MCF 10A (cell line): ENCODE results near the gene SNX21. TPM values are rescaled to one million over a fixed set of nuclear protein-coding genes. Genes with fewer than 3 reads are reported as not detected.
"Not testable (repeated sequence)": the region's sequence is repeated elsewhere in the genome, so short reads cannot be mapped to it uniquely, and the experiment has no call there.

Experiments used
- BruUV-seq: library from RNA; stranded (reverse); fragments of 400-500 nt; replicated peaks from 2 replicates; lab custom pipeline; 2021; lab: Mats Ljungman, UMichigan
- CTCF ChIA-PET: fragments of 300-600 bp; sonication (Branson Sonifier 250); formaldehyde crosslinking; extraction: SDS; loops from one replicate; lab custom pipeline; 2021; ENCODE audit warnings: antibody characterized with exemption, inconsistent platforms; lab: Yijun Ruan, JAX
- POLR2A ChIA-PET: fragments of 300-600, 350-650 bp; sonication (Branson Sonifier 250); formaldehyde crosslinking; extraction: SDS; loops from one replicate; lab custom pipeline; 2020; ENCODE audit warnings: antibody characterized with exemption, inconsistent platforms; lab: Yijun Ruan, JAX
- DNase-seq: peaks from one replicate; pipeline ENCODE4 v3.0.0-alpha.2; 2018; ENCODE audit not compliant: unreplicated experiment
- H3K27ac Mint-ChIP-seq: one replicate; pipeline ENCODE4 v1.8.0; 2022; ENCODE audit warnings: mild to moderate bottlenecking, low read depth, mixed read lengths; ENCODE audit not compliant: unreplicated experiment
- H3K27me3 Mint-ChIP-seq: one replicate; pipeline ENCODE4 v1.8.0; 2022; ENCODE audit warnings: mixed read lengths; ENCODE audit not compliant: insufficient read depth, unreplicated experiment
- H3K36me3 Mint-ChIP-seq: one replicate; pipeline ENCODE4 v1.8.0; 2022; ENCODE audit warnings: mild to moderate bottlenecking, moderate library complexity, mixed read lengths; ENCODE audit not compliant: insufficient read depth, unreplicated experiment
- H3K4me1 Mint-ChIP-seq: one replicate; pipeline ENCODE4 v1.8.0; 2022; ENCODE audit warnings: mixed read lengths; ENCODE audit not compliant: insufficient read depth, unreplicated experiment
- H3K4me3 Mint-ChIP-seq: one replicate; pipeline ENCODE4 v1.8.0; 2022; ENCODE audit warnings: mild to moderate bottlenecking, moderate library complexity, mixed read lengths; ENCODE audit not compliant: unreplicated experiment
- H3K9me3 Mint-ChIP-seq: one replicate; pipeline ENCODE4 v1.8.0; 2022; ENCODE audit warnings: mixed read lengths; ENCODE audit not compliant: unreplicated experiment
- intact Hi-C: fragments of 100-400 bp; cut with micrococcal nuclease; formaldehyde crosslinking; loops from 2 replicates; pipeline ENCODE4 v1.14.1; 2022
- total RNA-seq: library from RNA; stranded (reverse); gene quantifications from 2 replicates; pipeline ENCODE4 v1.2.3, GENCODE V29; 2022
- TF ChIP-seq, protein P1 (sequence below): fragments of 200-600 bp; IDR thresholded peaks from one replicate; pipeline ENCODE4 v1.8.0; 2022; ENCODE audit warnings: antibody characterized with exemption, mild to moderate bottlenecking; ENCODE audit not compliant: unreplicated experiment

SNX21 gene
- total RNA-seq, 1 experiment from 2014 or later = 8.5 TPM

DNA sequence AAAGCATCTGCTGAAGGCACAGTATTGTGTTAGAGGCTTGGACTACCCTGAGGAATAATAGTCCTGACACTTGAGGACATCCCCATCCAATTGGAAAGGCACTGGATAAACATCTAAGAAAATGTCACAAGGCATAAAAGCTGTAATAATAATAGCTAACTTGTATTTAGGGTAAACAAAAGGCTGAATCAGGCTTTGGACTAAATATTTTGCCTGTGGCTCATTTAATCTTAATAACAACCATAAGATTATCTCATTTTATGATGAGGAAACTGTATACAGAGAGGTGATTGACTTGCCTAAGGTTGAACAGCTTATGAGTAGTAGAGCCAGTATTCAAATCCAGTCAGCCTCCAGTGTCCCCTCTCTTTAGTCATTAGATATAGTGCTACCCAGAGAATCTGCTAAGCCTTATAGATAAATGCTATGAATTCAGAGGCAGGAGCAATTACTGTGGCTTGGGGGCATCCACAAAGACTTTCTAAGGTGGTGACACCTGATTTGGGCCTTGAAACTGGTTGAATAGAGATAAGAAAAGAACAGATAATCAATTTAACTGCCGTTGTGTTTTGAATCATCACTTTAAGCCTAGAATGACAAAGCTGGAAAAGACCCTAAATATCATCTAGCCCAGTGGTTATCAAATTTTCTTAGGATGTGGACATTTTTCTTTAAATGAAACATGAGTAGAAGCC is 40.0 kb downstream of the SNX21 start:
- peaks cover 7% of the 10 kb centered on the region for H3K36me3 Mint-ChIP-seq
- ChIA-PET POLR2A (interaction anchor here (0.6 kb wide), 1 partner anchor 397 kb away, joined by 3 read pairs; no protein-coding TSS in a partner anchor), CTCF (interaction anchor here (1.1 kb wide), 1 partner anchor 13 kb away, joined by 4 read pairs; no protein-coding TSS in a partner anchor)
- no TSS peak for BruUV-seq
- H3K27ac Mint-ChIP-seq = no peak overlapping the region
- no peaks in the 10 kb centered on the region for H3K4me1 Mint-ChIP-seq
- no peaks in the 10 kb centered on the region for H3K27me3 Mint-ChIP-seq
- no peak for DNase-seq
- TF ChIP-seq, protein P1, sequence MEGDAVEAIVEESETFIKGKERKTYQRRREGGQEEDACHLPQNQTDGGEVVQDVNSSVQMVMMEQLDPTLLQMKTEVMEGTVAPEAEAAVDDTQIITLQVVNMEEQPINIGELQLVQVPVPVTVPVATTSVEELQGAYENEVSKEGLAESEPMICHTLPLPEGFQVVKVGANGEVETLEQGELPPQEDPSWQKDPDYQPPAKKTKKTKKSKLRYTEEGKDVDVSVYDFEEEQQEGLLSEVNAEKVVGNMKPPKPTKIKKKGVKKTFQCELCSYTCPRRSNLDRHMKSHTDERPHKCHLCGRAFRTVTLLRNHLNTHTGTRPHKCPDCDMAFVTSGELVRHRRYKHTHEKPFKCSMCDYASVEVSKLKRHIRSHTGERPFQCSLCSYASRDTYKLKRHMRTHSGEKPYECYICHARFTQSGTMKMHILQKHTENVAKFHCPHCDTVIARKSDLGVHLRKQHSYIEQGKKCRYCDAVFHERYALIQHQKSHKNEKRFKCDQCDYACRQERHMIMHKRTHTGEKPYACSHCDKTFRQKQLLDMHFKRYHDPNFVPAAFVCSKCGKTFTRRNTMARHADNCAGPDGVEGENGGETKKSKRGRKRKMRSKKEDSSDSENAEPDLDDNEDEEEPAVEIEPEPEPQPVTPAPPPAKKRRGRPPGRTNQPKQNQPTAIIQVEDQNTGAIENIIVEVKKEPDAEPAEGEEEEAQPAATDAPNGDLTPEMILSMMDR = no peak
- H3K9me3 Mint-ChIP-seq = no peaks in the 10 kb centered on the region
- intact Hi-C loops = no loop called here
- H3K4me3 Mint-ChIP-seq = no peak overlapping the region

GRCh38 chr20:45874104-45874481 is 40.5 kb downstream of the SNX21 start:
- H3K4me3 Mint-ChIP-seq, H3K36me3 Mint-ChIP-seq, DNase-seq, H3K27ac Mint-ChIP-seq, intact Hi-C loops, H3K27me3 Mint-ChIP-seq, BruUV-seq, POLR2A ChIA-PET, H3K4me1 Mint-ChIP-seq, H3K9me3 Mint-ChIP-seq: not testable (repeated sequence)
- CTCF ChIA-PET = interaction anchor here (0.6 to 1.1 kb wide), 2 partner anchors 13 to 88 kb away, joined by 3 to 4 read pairs; no protein-coding TSS in a partner anchor

DNA sequence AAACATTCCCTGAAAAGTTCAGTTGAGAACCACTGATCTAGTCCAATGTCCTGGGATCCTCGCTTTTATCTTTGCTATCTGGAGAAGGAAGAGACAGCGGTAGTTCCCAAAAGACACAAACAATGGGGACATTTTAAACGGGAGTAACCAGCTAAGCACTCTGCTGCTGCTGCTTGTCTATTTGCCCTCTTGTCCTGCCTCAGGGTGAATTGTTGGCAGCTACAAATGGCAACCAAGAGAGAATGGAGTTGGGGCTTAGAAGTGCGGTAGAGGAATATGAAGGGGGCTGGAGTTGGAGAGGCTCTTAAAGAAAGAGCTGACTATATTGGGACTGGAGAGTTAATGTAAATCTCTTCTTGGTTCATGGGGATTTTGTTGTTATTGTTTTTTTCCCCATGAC is 41.0 kb downstream of the SNX21 start:
- H3K4me1 Mint-ChIP-seq = no peaks in the 10 kb centered on the region
- BruUV-seq = no TSS peak
- no peak overlapping the region for H3K4me3 Mint-ChIP-seq
- TF ChIP-seq, protein P1 = no peak
- CTCF ChIA-PET = interaction anchor here (0.6 kb wide), 1 partner anchor 88 kb away, joined by 3 read pairs; no protein-coding TSS in a partner anchor
- POLR2A ChIA-PET = interaction anchor here (1.1 kb wide), 1 partner anchor 31 kb away, joined by 4 read pairs; no protein-coding TSS in a partner anchor
- no peaks in the 10 kb centered on the region for H3K27me3 Mint-ChIP-seq
- no peak for DNase-seq
- H3K27ac Mint-ChIP-seq = no peak overlapping the region
- intact Hi-C loops = no loop called here
- no peaks in the 10 kb centered on the region for H3K9me3 Mint-ChIP-seq
- peaks cover 7% of the 10 kb centered on the region for H3K36me3 Mint-ChIP-seq

- no peak overlapping the region for H3K4me3 Mint-ChIP-seq
- BruUV-seq = no TSS peak
- TF ChIP-seq, protein P1 = no peak
- ChIA-PET POLR2A (interaction anchor here (1.2 kb wide), 1 partner anchor 14 kb away, joined by 4 read pairs; no protein-coding TSS in a partner anchor), CTCF (interaction anchor here (0.6 kb wide), 1 partner anchor 214 kb away, joined by 3 read pairs; no protein-coding TSS in a partner anchor)
- no peak overlapping the region for H3K27ac Mint-ChIP-seq
- no peak for DNase-seq
- H3K36me3 Mint-ChIP-seq = no peaks in the 10 kb centered on the region
- H3K4me1 Mint-ChIP-seq = peaks cover 15% of the 10 kb centered on the region
- H3K9me3 Mint-ChIP-seq = no peaks in the 10 kb centered on the region
- no peaks in the 10 kb centered on the region for H3K27me3 Mint-ChIP-seq
- intact Hi-C loops = no loop called here
Measured at GRCh38 chr20:45878076-45878761, 44.6 kb downstream of the SNX21 start.
